Activated T-cell treated with anti-CD3 and anti-CD28 coated beads, Interleukin-2, amount 50 U/mL, for 1 hour (primary cell): ENCODE results near the gene NEU3.
A peak's percentile ranks its signal among the peaks of the same experiment; 100 is the strongest.
"Not testable (repeated sequence)": the region's sequence is repeated elsewhere in the genome, so short reads cannot be mapped to it uniquely, and the experiment has no call there.

Experiments used
- DNase-seq: peaks from one replicate; pipeline ENCODE4 v3.0.0-alpha.2; 2020

The NEU3 gene

DNA sequence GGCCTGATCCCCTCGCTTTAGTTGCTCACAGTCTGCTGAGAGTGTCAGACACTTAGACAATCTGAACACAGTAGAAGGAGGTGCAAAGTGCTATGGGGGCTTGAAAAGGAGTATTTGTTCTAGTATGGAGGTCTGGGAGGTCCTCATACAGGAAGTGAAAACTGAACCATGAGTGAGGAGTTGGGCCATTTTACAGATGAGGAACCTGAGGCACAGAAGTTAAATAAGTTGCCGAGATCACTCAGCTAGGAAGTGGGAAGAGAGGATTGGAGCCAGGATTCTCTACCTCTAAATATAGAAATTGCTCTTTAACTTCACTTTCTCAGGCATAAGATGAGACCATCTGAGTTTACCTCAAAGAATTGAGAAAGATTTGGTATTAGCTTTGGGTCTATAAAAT is 4.0 kb upstream of the NEU3 start:
- no peak for DNase-seq

DNA sequence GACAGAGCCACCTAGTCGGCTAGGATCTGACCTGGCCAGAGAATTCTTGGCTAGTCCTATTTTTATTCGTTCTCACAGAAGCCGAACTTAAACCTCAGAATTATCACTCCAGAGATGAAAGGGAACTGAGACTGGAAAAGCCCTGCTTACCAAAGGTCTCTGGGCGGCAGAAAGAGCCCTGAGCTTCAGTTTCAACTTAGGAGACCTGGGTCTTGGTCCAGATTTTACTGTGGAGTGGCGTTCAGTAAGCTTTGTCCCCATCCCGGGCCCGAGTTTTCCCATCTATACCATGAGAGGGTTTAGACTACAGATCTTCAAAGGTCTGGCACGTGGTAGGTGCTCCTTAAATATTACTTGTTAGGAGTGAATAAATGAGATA is 516 bp downstream of the NEU3 start:
- DNase-seq: no peak

DNA sequence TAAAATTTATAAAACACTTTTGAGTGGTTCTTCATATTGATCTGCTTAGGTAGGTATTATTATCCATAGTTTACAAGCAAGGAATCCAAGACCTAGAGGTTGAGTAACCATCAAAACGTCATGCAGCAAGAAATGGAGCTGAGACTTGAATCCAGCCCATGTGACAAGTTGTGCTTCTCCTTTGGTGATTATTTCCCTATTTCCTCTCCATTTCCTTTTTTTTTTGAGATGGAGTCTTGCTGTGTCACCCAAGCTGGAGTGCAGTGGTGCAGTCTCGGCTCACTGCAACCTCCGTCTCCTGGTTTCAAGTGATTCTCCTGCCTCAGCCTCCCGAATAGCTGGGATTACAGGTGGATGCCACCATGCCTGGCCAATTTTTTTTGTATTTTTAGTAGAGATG is 1.4 kb downstream of the NEU3 start:
- DNase-seq: not testable (repeated sequence)

DNA sequence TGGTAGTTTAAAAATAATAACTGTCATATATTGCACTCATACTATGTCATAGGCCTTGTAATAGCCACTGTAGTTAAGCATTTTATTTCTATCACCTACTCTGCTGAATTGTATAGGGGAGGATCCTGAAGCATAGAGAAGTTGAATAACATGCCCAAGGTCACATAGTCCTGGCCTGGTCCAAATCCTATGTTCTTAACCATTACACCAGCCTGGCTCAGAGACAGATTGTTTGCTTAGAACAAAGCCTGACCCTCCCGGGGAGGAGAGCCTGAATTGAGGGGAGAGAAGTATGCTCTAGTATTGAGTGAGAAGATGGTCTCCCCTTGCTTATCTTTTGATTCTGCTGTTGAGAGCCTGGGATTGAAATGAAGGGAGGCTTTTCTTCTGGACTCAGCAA is 2.2 kb downstream of the NEU3 start:
- DNase-seq: no peak

DNA sequence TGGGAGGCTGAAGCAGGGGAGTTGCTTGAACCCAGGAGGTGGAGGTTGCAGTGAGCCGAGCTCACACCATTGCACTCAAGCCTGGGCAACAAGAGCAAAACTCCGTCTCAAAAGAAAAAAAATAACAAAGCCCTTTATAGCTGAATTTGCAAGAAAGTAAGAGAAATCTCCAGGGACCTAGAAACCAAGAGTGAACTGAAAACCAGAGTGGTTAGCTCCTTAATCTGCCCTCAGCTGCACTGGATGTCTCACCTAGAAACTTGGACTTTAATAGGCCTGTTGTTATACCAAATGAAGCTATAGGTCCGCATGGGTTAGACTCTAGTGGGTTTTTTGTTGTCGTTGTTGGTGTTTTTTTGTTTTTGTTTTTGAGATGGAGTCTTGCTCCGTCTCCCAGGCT is 4.1 kb downstream of the NEU3 start:
- DNase-seq: no peak

DNA sequence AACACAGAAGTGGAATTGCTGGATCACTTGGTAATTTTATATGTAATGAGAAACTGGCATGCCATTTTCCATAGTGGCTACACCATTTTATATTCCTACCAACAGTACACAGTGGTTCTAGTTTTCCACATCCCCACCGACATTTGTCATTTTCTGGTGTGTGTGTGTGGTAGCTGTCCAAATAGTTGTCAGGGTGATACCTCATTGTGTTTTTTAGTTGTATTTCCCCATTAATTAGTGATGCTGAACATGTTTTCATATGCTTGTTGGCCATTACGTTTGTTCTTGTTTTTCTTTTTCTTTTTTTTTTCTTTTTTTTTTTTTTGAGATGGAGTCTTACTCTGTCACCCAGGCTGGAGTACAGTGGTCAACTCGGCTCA is 12.2 kb downstream of the NEU3 start:
- no peak for DNase-seq

DNA sequence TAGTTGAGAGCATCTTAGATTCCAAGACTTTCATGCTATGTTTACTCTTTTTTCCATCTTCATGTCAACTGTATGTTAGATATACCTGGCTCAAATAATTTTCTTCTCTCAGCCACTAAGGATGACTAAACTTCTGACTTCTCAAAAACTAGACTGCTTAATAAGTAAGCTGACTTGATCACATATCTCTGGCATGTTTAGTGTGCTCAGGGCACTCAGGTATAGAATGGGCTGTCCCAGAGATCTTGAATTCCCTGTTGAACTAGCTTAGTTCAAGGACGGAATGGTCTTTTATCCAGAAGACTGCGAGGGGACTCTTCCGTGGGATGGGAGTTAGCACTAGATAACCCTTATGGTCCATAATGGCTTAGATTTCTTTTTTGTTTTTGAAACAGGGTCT is 13.0 kb downstream of the NEU3 start:
- no peak for DNase-seq

DNA sequence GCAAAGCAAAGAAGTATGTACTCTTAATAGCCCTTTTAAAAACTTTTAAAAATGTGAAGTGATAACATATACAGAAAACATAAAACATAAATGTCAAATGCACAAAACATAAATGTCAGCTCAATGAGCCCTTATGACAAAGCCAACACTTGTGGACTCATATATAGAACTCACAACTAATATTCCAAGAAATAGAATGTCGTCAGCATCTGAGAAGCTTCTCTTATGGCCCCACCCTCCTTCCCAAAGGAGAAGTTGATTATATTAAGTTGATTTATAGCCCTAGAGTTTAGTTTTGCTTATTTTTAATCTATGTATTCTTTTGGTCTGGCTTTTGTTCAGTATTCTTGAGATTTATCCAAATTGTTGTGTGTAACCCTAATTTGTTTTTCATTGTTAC is 13.8 kb downstream of the NEU3 start:
- DNase-seq: no peak

DNA sequence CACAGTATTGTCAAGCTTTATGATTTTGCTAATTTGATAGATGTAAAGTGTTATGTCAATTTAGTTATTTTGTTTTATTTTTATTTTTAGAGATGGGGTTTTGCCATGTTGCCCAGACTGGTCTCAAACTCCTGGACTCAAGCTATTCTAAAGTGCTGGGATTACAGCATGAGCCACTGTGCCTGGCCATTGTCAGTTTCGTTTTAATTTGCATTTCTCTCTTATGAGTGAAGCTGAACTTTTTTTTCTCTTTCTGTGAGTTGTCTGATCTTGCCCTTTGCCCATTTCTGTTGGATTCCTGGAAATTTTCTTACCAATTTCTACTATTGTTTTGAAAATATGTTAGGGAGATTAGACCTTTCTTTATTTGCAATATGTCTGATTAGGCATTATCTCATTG is 15.5 kb downstream of the NEU3 start:
- no peak for DNase-seq

DNA sequence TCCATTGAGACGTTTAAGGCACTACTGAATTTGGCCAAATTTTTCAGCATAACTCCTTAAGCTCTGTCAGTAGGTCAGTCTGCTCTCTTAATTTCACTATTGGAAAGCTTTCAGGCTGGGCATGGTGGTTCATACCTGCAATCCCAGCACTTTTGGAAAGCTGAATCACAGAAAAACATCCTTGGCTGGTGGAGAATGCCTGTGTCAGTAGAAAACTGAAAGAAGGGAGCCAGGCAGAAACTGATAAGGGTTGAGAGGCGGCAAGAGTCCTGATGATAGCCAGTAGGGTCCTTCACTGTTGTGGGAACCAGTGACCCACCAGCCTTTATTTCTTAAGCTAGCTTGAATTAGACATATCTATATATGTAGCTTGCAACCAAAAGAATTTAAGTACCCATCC is 22.6 kb downstream of the NEU3 start:
- no peak for DNase-seq

DNA sequence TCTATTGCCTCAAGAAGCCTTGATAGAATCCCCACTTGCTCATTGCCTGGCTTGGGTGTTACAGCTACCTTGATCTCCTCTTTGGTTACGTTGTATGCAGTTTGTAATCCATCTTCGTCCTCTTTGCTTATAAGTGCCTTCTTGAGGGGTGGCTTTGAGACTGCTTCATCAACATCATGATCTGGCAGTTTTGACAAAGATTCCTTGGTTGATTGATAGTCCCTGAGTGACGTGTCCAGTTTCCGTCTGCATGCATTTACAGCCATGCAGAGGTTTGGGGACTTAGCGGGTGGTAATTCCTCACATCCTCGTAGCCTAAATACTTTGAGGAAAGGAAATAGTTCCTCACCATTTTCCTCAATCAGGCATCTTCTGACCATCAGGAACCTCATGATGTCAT is 23.1 kb downstream of the NEU3 start:
- DNase-seq: no peak

DNA sequence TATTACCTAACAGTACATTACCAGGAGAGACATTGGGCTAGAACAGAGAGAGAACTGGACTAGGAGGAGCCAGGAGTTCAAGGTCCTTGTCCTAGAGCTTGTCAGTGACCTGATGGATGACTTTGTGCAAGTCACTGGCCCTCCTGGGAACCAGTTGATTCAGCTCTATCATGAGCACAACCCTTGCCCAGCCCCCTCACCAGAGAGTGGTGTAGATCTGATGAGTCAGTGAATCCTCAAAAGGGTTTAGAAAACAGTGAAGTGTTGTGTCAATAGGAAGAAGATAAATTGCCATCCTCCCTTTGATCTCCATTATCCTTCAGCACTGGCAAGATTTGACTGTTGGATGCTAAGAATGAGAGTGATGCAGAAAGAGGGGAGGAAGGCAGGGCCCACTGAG is 24.3 kb downstream of the NEU3 start:
- DNase-seq: no peak

DNA sequence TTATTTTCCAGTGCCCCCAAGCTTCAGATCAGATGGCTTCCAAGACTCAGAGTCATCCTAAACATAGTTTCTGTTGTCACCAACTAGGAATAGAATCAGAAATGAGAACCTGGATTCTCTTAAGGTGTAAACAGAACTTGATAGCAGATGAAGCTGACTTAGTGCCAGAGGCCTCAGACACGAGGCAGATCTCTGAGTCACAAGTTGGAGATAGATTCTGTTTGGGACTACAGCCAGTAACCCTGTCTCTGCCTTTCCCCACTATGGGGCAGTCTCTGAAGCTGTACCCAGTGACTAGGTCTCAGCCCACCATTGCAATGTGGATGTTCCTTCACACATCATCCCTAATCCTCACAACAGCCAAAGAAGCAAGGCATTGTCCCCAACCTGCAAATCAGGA is 25.4 kb downstream of the NEU3 start:
- DNase-seq: no peak

DNA sequence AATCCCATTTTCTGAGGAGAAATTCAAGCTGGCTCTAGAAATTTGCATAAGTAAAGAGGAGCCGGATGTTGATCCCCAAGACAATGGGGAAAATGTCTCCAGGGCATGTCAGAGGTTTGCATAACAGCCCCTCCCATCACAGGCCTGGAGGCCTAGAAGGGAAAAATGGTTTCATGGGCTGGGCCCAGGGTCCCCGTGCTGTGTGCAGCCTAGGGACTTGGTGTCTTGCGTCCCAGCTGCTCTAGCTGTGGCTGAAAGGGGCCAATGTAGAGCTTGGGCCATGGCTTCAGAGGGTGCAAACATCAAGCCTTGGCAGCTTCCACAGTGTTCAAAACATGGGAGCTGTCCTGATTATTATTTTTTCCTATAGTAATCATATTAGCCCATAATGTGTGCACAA is 30.5 kb downstream of the NEU3 start:
- not testable (repeated sequence) for DNase-seq

DNA sequence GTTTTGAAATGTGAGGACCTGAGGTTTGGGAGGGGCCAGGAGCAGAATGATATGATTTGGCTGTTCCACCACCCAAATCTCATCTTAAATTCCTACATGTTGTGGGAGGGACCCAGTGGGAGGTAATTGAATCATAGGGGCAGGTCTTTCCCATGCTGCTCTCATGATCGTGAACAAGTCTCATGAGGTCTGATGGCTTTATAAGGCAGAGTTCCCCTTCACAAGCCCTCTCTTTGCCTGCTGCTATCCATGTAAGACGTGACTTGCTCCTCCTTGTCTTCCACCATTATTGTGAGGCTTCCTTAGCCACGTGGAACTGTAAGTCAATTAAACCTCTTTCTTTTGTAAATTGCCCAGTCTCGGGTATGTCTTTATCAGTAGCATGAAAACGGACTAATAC is 31.6 kb downstream of the NEU3 start:
- not testable (repeated sequence) for DNase-seq

DNA sequence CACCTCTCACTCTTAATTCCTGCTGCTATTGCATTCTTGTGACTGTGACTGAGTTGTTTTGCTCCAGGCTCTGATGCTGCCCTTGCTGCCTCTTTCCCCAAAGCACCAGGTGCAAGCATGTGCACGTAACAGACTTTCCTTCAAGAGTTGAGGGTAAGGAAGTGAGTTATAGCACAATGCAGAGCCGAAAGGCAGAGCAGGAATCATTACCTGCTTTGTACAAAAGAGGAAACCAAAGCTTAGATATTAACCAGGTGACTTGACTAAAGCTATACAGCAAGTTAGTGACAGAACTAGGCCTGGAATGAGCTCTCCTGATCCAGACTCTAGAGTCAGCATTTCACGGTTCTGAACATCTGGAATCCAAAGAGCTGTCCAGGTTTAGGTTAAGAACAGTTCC is 33.6 kb downstream of the NEU3 start:
- no peak for DNase-seq

DNA sequence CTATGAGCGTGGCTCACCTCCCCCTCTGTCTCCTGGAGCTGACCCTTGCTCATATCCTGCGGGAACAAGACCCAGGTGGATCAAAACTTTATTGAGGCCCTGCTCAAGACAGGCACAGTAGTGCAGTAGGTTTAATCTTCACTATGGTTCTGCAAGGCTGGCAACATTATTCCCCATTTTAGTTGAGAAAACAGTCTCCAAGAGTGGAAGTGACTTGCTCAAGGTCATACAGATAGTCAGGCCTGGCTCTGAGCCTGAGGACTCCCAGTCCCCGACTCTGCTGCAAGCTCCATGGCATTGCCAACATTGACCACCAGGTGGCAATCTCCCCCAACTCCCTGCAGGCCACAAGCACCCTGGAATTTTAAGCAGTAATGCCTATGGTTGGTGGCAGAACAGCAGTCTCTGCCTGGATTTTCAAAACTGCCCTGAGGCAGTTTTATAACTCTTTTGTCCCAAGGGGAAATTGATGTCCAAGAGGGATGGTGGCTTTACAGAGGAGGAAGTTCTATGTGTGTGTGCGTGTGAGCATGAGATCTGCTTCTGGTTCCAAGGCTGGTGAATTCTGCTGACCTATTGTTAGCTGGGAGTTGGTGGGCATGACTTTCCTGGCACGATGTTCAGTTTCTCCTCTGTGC is 34.1 kb downstream of the NEU3 start:
- DNase-seq: peak; percentile 77

DNA sequence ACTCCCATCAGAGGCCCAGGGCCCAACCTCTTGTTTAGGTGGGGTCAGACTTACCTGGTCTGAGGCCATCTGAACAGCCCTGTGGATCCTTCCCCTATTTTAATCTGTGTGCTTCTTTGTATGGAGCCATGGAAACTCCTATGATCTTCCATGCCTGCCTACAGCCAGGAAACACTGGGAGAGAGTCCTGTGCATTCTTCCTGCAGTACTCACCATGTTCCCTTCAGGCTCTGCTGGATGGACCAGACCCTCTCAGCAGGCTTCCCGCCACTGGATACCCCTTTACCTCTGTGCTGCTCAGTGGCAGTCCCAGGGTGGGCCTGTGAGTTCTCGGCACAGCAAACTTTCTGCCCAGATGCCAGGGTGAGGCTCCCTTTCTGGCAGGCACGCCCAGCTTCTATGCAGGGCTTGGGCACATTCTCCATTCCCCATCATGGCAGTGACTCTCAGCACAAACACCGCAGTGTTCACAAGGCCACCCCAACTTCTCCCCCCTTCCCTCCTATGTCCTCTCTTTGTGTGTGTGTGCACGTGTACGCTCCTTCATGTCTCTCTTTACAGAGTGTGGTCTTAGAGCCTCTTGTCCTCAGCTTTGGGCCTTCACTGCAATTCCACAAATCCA is 34.8 kb downstream of the NEU3 start:
- no peak for DNase-seq

DNA sequence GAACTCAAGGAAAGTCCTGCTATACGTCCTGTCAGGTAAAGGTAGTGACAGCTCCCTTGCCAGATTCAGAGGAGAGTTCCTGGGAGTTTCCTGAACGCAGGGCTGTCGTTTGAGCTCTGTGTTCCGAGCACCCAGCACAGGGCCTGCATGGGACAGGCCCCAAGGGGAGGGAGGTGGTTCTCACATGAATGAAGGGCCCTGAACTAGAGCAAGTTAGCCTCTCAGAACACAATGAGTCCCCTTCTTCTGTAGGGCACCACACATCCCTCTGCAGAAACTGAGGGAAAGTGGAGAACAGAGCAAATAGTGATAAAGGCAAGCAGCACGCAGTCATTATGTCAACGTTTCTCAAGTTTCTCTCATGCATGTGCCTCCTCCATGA is 35.3 kb downstream of the NEU3 start:
- DNase-seq: no peak

DNA sequence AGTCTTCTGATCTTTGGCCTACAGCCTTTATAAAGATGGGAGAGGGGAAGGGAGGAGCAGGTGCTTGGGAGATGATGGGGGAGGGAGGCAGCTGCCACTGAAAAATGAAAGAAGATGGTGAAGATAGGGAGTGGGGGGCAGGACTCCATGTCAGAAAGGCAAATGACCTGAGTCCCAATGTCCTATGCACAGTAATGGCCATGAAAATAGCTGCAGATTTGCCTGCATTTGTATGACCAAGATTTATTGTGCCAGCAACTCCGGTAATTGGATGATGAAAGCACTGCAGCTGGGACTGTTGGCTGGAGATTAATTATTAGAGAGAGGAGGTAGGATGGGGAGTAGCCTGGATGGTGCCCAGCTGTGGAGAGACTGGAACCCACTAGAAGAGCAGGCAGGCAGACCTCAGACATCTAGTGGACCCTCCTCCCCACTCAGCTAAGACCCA is 36.1 kb downstream of the NEU3 start:
- no peak for DNase-seq

DNA sequence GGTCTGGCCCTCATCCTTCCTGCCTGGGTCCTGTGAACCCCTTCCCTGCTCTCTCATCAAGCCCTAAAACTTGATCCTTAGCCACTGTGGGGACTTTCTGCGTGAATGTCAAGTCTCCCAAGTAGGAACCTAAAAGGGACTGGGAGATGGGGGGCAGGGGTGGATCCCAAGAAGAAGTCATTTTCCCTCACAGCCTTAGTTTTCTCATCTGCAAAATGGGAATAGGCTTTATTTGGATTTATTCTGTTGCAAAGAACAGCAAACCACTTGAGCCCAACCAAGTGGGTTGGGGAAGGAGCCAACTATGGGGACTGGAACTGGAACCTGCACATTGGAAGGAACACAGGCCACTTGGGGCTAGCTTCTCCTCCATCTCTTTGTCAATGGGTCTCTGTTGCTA is 36.8 kb downstream of the NEU3 start:
- DNase-seq: no peak

DNA sequence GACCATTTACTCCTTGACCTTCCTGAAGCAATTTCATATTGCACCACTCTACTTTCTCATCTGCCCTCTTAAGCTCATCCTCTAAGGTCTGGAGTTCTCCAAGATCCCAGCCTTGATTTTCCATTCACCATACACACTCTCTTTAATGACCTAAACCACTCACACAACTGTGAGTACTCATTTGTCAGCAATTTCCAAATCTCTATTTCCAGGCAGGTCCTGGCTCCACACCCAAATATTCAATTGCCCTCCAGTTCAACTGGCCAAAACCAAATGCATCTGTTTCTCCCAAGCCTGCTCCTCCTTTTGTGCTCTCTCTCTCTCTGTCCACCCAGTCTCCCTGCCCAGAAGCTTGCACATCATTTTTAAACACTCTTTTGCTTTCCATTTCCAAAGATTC is 39.6 kb downstream of the NEU3 start:
- DNase-seq: no peak

DNA sequence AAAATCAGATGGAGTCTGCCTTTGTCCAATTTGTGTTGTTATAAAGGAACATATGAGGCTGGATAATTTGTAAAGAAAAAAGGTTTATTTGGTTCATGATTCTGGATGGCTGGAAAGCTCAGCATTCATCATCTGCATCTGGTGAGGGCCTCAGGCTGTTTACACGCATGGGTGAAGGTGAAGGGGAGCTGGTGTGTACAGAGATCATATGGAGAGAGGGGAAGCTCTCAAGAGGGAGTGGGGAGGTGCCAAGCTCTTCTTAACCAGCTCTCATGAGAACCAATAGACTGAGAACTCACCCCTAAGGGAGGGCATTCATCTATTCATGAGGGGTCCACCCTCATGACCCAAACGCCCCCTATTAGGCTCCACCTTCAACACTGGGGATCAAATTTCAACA is 40.0 kb downstream of the NEU3 start:
- DNase-seq: no peak

DNA sequence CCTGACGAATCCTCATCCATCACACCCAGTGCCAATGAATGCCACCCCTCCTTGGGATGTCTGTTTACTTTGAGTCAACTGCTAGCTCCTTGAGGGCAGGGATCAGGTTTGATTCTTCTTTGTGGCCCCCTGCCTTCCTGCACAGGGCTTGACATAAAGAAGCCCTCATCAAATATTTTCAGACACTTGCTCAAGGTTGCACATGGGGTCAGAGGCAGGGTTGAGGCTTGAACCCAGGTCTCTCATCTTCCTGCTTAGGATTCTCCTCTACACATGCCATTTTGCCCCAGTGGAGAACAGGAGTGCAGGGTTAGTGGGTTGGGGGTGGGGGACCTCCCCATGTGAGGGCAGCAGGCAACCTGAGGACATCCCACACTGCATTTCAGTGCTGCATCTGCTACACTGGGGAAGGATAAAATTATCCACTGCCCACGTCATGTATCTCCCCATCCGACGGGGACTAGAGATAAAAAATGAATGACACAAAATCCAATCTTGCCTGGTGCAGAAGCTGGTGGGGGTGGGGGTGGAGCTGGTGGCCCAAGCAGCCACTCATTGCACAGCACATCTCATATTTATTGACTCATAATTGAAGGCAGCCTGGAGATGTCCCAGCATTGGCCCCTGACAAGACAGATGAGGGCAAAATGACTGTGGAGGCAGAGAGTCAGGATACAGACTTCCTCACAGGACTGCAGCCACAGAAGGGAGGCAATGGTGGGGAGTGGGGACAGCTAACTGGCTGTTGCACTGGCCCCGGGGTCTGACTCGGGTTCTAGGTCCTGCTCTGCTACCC is 41.3 kb downstream of the NEU3 start:
- DNase-seq: no peak
